ENCODE data around the gene COL4A1.

DNA sequence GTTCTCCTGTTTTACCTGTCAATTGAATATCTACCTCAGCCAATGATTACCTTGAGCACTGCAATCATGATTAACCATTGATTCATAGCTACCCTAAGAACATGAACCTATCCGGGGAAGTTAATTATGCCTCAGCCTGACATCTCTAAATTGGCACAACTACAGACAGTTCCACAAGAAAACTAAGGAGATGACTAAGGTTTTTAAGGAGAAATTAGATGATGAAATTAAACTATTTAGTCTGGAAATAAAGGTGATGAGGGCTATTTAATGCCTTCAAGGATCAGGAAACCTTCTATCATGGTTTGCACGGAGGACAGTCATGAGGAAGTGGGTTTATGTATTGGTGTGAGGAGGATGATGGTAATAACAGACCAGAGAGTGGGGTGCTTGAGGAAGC lies 203.4 kb downstream of the COL4A1 start:
- TF ChIP-seq CTCF (conservative IDR thresholded peaks at IDR 0.05; ENCODE audit: low read length) (no peak), EZH2phosphoT487 (IDR thresholded peaks at IDR 0.05; ENCODE audit: borderline replicate concordance) (no peak)

Data from Loucy (cell line).